Measurements from ENCODE around the gene PLCB4.

DNA sequence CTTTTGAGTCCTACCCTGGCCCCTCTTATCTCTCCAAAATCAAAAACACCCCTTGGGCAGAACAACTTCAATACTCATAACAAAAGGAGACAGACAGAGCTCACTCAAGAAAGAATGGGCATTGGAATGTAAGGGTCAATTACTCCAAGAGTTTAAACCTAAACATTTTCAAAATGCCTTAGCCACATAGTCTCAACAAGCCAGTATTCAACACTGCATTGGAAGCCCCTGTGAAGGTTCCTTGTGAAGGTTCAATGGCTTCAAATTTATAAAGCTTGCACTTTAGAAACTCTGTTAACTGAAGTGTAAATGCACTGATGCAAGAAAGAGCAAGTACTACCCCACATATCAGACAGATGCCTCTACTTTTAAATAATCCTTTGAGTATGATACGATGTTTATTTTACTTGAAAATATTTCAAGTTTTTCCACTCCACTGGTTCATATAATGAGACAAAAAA, 306.4 kb downstream of the PLCB4 start:
- TF ChIP-seq EZH2 (IDR thresholded peaks at IDR 0.05), result no peak
- TF ChIP-seq FOXP2 (optimal IDR thresholded peaks at IDR 0.05; ENCODE audit: control extremely low read depth, extremely low read length, insufficient read depth), result no peak
- no peak for TF ChIP-seq POLR2AphosphoS5 (IDR thresholded peaks at IDR 0.05; ENCODE audit: borderline replicate concordance, low read depth, low read length)
